A549 treated with GW870086 at 1 μM for 4 hours (cell line): Measurements from ENCODE around the gene TP53TG3. TPM values are rescaled to one million over a fixed set of nuclear protein-coding genes. Genes with fewer than 3 reads are reported as not detected.

ENCODE experiments used
- total RNA-seq: library from RNA; stranded (reverse); fragments of 200-300 nt; extraction: Qiagen RNA extraction; gene quantifications from 5 replicates; pipeline ENCODE4 v1.2.3, GENCODE V29; 2022; ENCODE audit warnings: low read depth

TP53TG3 gene
- total RNA-seq = 0.61 to 1.00 TPM (median 0.79 TPM) in 4 of 5 replicates, not detected in the other

GRCh38 chr16:32676065-32676464 lies at the start of gene TP53TG3:
Gene TP53TG3 (minus strand): TSS chr16:32676165. CDS start chr16:32676097, 68 bp downstream.

